GM12872 (cell line): ENCODE measurements around the gene KXD1.

Experiments
- CTCF ChIP-seq: IDR thresholded peaks from 3 replicates; pipeline ENCODE4 v1.5.1; 2011; ENCODE audit warnings: low read depth, mild to moderate bottlenecking, low read length, moderate library complexity; ENCODE audit not compliant: insufficient read depth

Gene KXD1

GRCh38 chr19:18558604-18559003, 934 bp downstream of the KXD1 start:
- TF ChIP-seq CTCF, result no peak

- TF ChIP-seq CTCF, result no peak
Measured at GRCh38 chr19:18559685-18560084, 2.0 kb downstream of the KXD1 start.

- no peak for TF ChIP-seq CTCF
Measured at GRCh38 chr19:18562086-18562485, 4.4 kb downstream of the KXD1 start.

GRCh38 chr19:18566953-18567352, 9.3 kb downstream of the KXD1 start:
- TF ChIP-seq CTCF, result no peak

GRCh38 chr19:18568367-18568766, 10.7 kb downstream of the KXD1 start:
- no peak for TF ChIP-seq CTCF

- TF ChIP-seq CTCF, result no peak
Measured at GRCh38 chr19:18571564-18572344, 14.1 kb downstream of the KXD1 start, which contains the start of gene UBA52. TSS of gene UBA52 (plus strand) at chr19:18571857. CDS start at chr19:18573301, 1,444 bp downstream.

GRCh38 chr19:18574691-18575291, 17.1 kb downstream of the KXD1 start:
- no peak for TF ChIP-seq CTCF
